ENCODE results near the gene GRIFIN. TPM values are rescaled to one million over a fixed set of nuclear protein-coding genes. Genes with fewer than 3 reads are reported as not detected.
"Not testable (repeated sequence)": the region's sequence is repeated elsewhere in the genome, so short reads cannot be mapped to it uniquely, and the experiment has no call there.

The GRIFIN gene
- total RNA-seq, 1 donor from 2014 or later, result not detected

DNA sequence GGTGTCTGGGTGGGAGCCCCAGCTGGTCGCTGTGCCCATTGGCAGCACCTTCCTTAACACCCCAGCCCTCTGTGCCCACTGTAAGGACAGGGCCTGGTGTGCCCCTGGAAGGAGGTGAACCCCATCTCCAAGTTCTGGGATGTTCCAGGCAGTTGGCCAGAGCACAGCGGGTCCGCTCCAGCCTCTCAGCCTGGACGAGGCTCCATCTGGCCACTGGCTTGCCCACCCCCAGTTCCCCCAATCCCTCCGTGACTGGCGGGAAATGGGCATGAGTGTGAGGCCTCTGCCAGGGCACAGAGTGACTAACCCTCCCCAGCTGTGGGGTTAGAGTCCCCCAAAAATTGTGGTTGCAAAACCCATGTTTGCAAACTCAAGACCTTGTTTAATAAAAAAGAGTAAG, 15.6 kb downstream of the GRIFIN start:
- H3K27me3 Mint-ChIP-seq (ENCODE audit: unreplicated experiment), result no peaks in the 10 kb centered on the region
- TF ChIP-seq, protein P1, sequence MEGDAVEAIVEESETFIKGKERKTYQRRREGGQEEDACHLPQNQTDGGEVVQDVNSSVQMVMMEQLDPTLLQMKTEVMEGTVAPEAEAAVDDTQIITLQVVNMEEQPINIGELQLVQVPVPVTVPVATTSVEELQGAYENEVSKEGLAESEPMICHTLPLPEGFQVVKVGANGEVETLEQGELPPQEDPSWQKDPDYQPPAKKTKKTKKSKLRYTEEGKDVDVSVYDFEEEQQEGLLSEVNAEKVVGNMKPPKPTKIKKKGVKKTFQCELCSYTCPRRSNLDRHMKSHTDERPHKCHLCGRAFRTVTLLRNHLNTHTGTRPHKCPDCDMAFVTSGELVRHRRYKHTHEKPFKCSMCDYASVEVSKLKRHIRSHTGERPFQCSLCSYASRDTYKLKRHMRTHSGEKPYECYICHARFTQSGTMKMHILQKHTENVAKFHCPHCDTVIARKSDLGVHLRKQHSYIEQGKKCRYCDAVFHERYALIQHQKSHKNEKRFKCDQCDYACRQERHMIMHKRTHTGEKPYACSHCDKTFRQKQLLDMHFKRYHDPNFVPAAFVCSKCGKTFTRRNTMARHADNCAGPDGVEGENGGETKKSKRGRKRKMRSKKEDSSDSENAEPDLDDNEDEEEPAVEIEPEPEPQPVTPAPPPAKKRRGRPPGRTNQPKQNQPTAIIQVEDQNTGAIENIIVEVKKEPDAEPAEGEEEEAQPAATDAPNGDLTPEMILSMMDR (IDR thresholded peaks at IDR 0.05), result no peak
- peaks cover 13% of the 10 kb centered on the region for H3K4me1 Mint-ChIP-seq (ENCODE audit: unreplicated experiment)
- H3K36me3 Mint-ChIP-seq (ENCODE audit: unreplicated experiment), result peaks cover 2% of the 10 kb centered on the region
- no peak overlapping the region for H3K27ac Mint-ChIP-seq (ENCODE audit: unreplicated experiment)
- H3K9me3 Mint-ChIP-seq (ENCODE audit: unreplicated experiment), result no peaks in the 10 kb centered on the region
- H3K4me3 Mint-ChIP-seq (ENCODE audit: unreplicated experiment), result no peak overlapping the region
- DNase-seq (ENCODE audit: extremely low spot score, unreplicated experiment), result peak; percentile 76

DNA sequence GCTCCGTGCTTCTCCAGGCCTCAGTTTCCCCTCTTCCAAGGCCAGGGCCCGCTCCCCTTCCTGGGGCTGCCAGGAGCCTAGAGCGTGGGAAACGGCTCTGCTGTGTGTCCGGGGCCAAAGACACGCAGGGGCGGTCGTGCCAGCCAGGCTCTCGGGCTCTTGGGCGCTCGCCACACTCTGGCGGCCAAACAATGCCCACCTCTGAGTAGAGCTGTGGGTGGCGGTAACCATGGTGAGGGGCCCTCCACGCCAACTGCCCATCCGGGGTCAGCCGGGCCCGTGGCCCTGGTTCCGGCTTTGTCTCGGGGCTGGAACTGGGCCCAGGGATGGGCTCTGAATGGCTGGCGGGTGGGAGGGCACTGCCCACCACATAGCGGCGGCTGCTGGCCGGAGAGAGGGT, 16.0 kb downstream of the GRIFIN start:
- Mint-ChIP-seq H3K4me1 (ENCODE audit: unreplicated experiment) (peaks cover 13% of the 10 kb centered on the region), H3K27ac (ENCODE audit: unreplicated experiment) (no peak overlapping the region), H3K36me3 (ENCODE audit: unreplicated experiment) (peaks cover 2% of the 10 kb centered on the region), H3K4me3 (ENCODE audit: unreplicated experiment) (no peak overlapping the region), H3K27me3 (ENCODE audit: unreplicated experiment) (no peaks in the 10 kb centered on the region), H3K9me3 (ENCODE audit: unreplicated experiment) (no peaks in the 10 kb centered on the region)
- TF ChIP-seq, protein P1 (IDR thresholded peaks at IDR 0.05), result no peak
- no peak for DNase-seq (ENCODE audit: extremely low spot score, unreplicated experiment)

DNA sequence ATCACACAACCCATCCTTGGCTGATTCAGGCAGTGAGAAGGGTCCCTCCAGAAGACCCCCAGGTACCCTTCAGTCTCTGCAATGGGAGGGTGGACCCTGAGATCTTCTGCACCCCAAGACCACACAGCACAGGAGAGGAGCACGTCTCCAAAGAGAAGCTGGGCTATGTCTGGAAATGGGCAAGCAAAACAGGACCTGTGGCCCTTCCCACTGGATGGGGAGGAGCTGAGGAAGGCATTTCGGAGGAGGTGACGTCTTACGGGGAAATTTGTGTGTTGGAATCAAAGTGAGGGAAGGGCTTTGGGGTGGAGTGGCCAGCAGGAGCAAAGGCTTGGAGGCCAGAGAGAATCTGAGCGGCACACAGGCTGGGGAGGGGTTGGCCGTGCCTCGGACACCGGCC, 16.5 kb downstream of the GRIFIN start:
- H3K27ac Mint-ChIP-seq (ENCODE audit: unreplicated experiment), result no peak overlapping the region
- DNase-seq (ENCODE audit: extremely low spot score, unreplicated experiment), result no peak
- H3K27me3 Mint-ChIP-seq (ENCODE audit: unreplicated experiment), result no peaks in the 10 kb centered on the region
- no peak overlapping the region for H3K4me3 Mint-ChIP-seq (ENCODE audit: unreplicated experiment)
- peaks cover 2% of the 10 kb centered on the region for H3K36me3 Mint-ChIP-seq (ENCODE audit: unreplicated experiment)
- H3K4me1 Mint-ChIP-seq (ENCODE audit: unreplicated experiment), result peaks cover 13% of the 10 kb centered on the region
- H3K9me3 Mint-ChIP-seq (ENCODE audit: unreplicated experiment), result no peaks in the 10 kb centered on the region
- TF ChIP-seq, protein P1 (IDR thresholded peaks at IDR 0.05), result no peak

DNA sequence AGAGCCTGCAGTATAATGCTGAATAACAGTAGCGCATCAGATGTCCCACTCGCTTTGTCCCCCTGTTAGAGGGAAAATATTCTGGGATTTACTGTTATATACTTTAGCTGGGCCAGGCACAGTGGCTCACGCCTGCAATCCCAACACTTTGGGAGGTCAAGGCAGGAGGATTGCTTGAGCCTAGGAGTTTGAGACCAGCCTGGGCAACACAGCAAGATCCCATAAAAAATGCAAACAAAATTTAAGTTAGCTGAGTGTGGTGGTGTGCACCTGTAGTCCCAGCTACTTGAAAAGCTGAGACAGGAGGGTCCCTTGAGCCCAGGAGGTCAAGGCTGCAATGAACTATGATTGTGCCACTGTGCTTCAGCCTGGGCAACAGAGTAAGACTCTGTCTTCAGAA, 22.3 kb downstream of the GRIFIN start:
- H3K9me3 Mint-ChIP-seq (ENCODE audit: unreplicated experiment); H3K27me3 Mint-ChIP-seq (ENCODE audit: unreplicated experiment); H3K27ac Mint-ChIP-seq (ENCODE audit: unreplicated experiment); H3K36me3 Mint-ChIP-seq (ENCODE audit: unreplicated experiment); H3K4me3 Mint-ChIP-seq (ENCODE audit: unreplicated experiment); DNase-seq (ENCODE audit: extremely low spot score, unreplicated experiment): not testable (repeated sequence)
- peaks cover 16% of the 10 kb centered on the region for H3K4me1 Mint-ChIP-seq (ENCODE audit: unreplicated experiment)

DNA sequence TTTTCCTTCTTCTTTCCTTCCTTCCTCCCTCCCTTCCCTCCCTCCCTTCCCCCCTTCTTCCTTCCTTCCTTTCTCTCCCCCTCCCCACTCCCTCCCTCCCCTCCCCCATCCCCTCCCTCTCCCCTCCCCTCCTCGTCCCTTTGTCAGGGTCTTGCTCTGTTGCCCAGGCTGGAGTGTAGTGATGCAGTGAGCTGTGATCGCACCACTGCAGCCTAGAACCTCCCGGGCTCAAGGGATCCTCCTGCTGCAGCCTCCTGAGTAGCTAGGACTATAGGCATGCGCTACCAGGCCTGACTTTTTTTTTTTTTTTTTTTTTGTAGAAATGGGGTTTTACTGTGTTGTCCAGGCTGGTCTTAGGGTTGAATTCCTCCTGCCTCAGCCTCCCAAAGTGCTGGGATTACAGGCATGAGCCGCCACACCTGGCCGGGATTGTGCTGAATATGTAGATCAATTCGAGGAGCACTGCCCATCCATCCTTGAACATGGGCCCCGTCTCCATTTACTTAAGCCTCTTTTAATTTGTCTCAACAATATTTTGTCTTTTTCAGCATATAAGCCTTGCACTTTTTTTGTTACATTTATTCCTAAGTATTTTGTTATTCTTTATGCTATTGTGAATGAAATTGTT, 23.4 kb downstream of the GRIFIN start:
- H3K36me3 Mint-ChIP-seq (ENCODE audit: unreplicated experiment), result peaks cover 2% of the 10 kb centered on the region
- no peak for DNase-seq (ENCODE audit: extremely low spot score, unreplicated experiment)
- H3K27ac Mint-ChIP-seq (ENCODE audit: unreplicated experiment), result no peak overlapping the region
- H3K9me3 Mint-ChIP-seq (ENCODE audit: unreplicated experiment), result no peaks in the 10 kb centered on the region
- TF ChIP-seq, protein P1 (IDR thresholded peaks at IDR 0.05), result no peak
- no peaks in the 10 kb centered on the region for H3K27me3 Mint-ChIP-seq (ENCODE audit: unreplicated experiment)
- H3K4me1 Mint-ChIP-seq (ENCODE audit: unreplicated experiment), result peaks cover 13% of the 10 kb centered on the region
- H3K4me3 Mint-ChIP-seq (ENCODE audit: unreplicated experiment), result no peak overlapping the region

Data from osteocyte (in vitro differentiated cells).